Renal cortex interstitium (tissue), 3 donors: ENCODE results near the gene AMOT. TPM values are rescaled to one million over a fixed set of nuclear protein-coding genes. Genes with fewer than 3 reads are reported as not detected.

Experiments
- polyA plus RNA-seq, 3 donors: library from polyadenylated mRNA; unstranded; fragments of 120-200 nt; gene quantifications; one replicate each; pipeline ENCODE4 v1.2.1, GENCODE V29; 2013; ENCODE audit not compliant: insufficient read length in 3 of 3

The AMOT gene
- polyA plus RNA-seq, 3 donors: 71.0 to 82.0 (median 75.5) TPM

Other genes starting within 250 kb of the AMOT start
- gene LHFPL1, start 160.9 kb downstream of the AMOT start, polyA plus RNA-seq: under 1 TPM; 0.47 to 0.78 (median 0.48) TPM